H1 (cell line): Measurements from ENCODE around the gene SSBP3.

Source experiments
- EZH2 ChIP-seq: fragments of 200-600 bp; sonication (generic); IDR thresholded peaks from 2 replicates; pipeline ENCODE4 v1.7.1; 2012; ENCODE audit warnings: low read depth, mild to moderate bottlenecking, moderate library complexity, low read length, inconsistent platforms; ENCODE audit not compliant: severe bottlenecking
- POLR2A ChIP-seq, 2 experiments: IDR thresholded peaks; 1 replicate in 1 of 2; 2 replicates in 1 of 2; pipeline ENCODE4 v1.6.1; 2011; ENCODE audit warnings: low read depth in 2 of 2, low read length in 2 of 2, mild to moderate bottlenecking in 2 of 2; ENCODE audit errors: control extremely low read depth in 1 of 2

DNA sequence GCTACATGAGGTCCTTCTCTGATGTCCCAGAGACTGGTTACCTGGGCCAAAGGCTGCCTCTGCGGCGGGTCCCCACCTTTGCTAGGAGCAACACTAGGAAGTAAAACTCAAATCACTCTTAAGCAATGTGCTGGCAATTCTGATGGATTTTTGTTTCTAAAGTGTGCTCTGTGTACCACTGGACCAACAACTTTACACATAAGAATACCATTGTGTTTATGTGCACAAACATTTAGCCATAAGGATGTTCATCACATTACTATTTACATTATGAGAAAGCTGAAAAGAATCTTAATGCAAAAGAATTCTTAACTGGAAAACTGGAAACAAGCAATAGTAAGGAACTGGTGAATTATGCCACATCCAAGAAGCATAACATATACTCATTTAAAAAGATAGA is 38.6 kb downstream of the SSBP3 start:
- no peak for TF ChIP-seq EZH2
- TF ChIP-seq POLR2A (IDR thresholded peaks at IDR 0.05; ENCODE audit: control extremely low read depth in 1 of 2, low read depth in 2 of 2, low read length in 2 of 2): no peak
